Large intestine (tissue), 3 donors: Measurements from ENCODE around the gene SEPTIN3. TPM values are rescaled to one million over a fixed set of nuclear protein-coding genes. Genes with fewer than 3 reads are reported as not detected.

Experiments used
- DNase-seq, 2 donors: peaks; one replicate each; pipeline versions ENCODE4 v3.0.0 to v3.0.0-alpha.2; 2013
- H3K27ac ChIP-seq: one replicate; pipeline ENCODE4 v1.5.1; 2013; ENCODE audit warnings: low read length
- H3K27me3 ChIP-seq: 2 replicates; pipeline ENCODE4 v1.6.1; 2013; ENCODE audit warnings: low read length; ENCODE audit not compliant: control insufficient read depth, insufficient read depth
- H3K36me3 ChIP-seq: 2 replicates; pipeline ENCODE4 v1.6.1; 2013; ENCODE audit warnings: low read length; ENCODE audit not compliant: control insufficient read depth, insufficient read depth
- H3K4me1 ChIP-seq: one replicate; pipeline ENCODE4 v1.6.1; 2013; ENCODE audit warnings: low read length; ENCODE audit not compliant: control insufficient read depth, insufficient read depth
- H3K4me3 ChIP-seq: one replicate; pipeline ENCODE4 v1.5.1; 2013; ENCODE audit warnings: low read length
- H3K9me3 ChIP-seq: one replicate; pipeline ENCODE4 v1.6.1; 2013; ENCODE audit warnings: mild to moderate bottlenecking, low read depth, low read length, moderate library complexity; ENCODE audit not compliant: control insufficient read depth
- WGBS: methylation state at CpG from one replicate; pipeline ENCODE4 v1.1.5; 2013; ENCODE audit warnings: low lambda C conversion rate; ENCODE audit not compliant: insufficient coverage; 5-methylcytosine and 5-hydroxymethylcytosine counted together
- polyA plus RNA-seq: library from polyadenylated mRNA; unstranded; fragments of 120-200 nt; gene quantifications from one replicate; pipeline ENCODE4 v1.2.1, GENCODE V29; 2013

The SEPTIN3 gene
- polyA plus RNA-seq, 1 donor: 5.1 TPM

DNA sequence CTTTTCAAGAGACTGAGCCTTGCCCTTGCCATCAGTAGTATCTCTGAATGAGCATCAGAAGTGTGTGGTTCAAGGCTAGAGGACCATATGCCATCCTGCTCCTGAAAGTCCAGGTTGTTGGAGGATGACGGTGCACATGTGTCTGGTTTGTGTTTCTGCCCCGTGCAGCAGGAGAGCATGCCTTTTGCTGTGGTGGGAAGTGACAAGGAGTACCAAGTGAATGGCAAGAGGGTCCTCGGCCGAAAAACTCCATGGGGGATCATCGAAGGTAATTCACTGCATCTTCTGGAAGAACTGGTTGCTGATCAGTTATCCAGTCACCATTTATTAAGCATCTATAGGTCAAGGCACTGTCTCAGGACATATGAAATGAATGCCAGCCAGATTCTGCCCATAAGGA is 23.3 kb downstream of the SEPTIN3 start:
- Histone ChIP-seq H3K4me3 (no peak overlapping the region), H3K9me3 (no peaks in the 10 kb centered on the region), H3K27ac (no peak overlapping the region), H3K36me3 (no peaks in the 10 kb centered on the region), H3K27me3 (peaks cover 4% of the 10 kb centered on the region), H3K4me1 (no peaks in the 10 kb centered on the region)
- DNase-seq: no peak
- no CpG with 5 or more reads among the region's 5 CpGs for WGBS

DNA sequence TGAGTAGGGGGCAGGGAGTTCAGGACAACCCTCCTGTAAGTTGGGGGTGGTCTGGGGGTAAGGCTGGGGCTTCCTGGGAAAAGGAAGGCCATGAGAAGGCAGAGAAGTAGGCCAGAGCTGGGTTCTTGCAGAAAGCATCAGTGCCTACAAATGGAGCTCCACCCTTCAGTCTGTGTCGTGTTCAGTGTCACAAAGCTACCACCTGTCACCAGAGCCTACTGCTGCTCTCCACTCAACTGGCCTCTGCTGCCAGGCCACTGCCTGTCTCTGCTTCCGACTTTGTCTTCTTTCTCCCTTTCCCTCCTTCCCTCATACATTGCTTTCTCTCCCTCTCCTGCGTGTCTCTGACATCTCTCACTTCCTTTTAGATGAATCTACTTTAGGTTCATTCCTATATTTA is 26.0 kb downstream of the SEPTIN3 start:
- Histone ChIP-seq H3K36me3 (no peaks in the 10 kb centered on the region), H3K27ac (no peak overlapping the region), H3K27me3 (peaks cover 4% of the 10 kb centered on the region), H3K4me1 (peaks cover 4% of the 10 kb centered on the region), H3K4me3 (no peak overlapping the region), H3K9me3 (peaks cover 6% of the 10 kb centered on the region)
- DNase-seq: no peak
- 83% methylated on average over 2 of the region's 3 CpGs for WGBS

DNA sequence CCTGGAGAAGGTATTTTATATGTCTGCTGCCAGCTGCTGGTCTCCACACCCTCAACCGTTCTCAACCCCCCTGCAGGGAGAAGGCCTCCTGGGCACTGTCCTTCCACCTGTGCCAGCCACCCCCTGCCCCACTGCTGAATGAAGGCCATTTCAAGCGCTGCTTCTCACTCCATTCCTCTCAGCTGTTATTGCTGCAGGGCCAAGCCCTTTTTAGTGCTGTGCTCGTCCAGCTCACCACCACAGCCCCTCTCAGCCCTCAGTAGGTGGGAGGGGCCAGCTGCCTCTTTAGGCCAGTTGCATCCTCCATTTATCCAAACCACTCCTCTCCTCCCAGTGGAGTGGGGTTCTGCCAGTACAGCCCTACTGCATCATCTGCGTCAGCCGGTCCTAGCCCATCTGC is 27.6 kb downstream of the SEPTIN3 start:
- no peak for DNase-seq
- H3K9me3 ChIP-seq: peaks cover 6% of the 10 kb centered on the region
- peaks cover 4% of the 10 kb centered on the region for H3K4me1 ChIP-seq
- no peak overlapping the region for H3K27ac ChIP-seq
- no peak overlapping the region for H3K4me3 ChIP-seq
- H3K36me3 ChIP-seq: no peaks in the 10 kb centered on the region
- peaks cover 4% of the 10 kb centered on the region for H3K27me3 ChIP-seq
- WGBS: no CpG with 5 or more reads among the region's 5 CpGs

DNA sequence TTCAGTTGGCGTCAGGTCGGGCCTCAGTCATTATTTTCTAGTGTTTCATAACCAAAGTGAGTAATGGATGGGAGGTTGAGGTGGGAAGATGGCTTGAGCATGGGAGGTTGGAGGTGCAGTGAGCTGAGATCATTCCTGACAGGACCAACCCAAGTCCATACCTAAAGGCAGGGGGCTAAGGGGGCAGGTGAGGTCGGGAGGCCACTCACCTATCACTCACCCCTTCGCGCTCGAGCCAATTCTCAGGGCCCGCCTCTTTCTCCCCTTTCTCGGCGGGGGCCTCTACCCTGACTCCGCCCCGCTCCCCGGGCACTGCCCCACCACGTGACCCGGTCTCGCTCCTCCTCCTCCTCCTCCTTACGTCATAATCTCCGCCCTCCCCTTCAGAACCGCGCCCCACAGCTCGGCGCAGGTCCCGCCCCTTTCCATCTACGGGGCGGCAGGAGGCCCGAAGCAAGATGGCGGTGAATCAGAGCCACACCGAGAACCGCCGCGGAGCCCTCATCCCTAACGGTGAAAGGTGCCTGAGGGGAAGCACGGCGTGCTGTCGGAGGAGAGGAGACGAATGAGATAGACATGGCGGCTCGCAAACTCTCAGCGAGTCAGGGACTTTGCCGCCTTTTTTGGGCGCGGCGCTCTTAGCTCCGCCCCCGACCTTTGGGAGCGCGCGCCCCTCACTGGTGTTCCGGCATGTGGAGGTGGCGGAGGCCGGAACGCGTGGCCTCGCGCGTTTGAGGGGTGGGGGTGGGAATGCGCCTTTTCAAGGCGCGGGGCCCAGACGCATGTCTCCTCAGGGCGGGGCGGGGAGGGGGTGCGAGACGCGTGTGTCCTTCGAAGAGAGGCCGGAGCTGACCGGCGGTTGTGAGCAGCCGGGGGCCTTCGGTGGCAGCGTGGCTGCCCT is 29.4 kb downstream of the SEPTIN3 start, which contains the start of gene WBP2NL:
TSS of gene WBP2NL (plus strand) at position 428 of the 901 bp plus-strand sequence. CDS start at position 459, 31 bp downstream.
- Histone ChIP-seq H3K27ac (no peak within 1 kb of the TSS), H3K4me3 (peak within 1 kb of the TSS; percentile 68)

DNA sequence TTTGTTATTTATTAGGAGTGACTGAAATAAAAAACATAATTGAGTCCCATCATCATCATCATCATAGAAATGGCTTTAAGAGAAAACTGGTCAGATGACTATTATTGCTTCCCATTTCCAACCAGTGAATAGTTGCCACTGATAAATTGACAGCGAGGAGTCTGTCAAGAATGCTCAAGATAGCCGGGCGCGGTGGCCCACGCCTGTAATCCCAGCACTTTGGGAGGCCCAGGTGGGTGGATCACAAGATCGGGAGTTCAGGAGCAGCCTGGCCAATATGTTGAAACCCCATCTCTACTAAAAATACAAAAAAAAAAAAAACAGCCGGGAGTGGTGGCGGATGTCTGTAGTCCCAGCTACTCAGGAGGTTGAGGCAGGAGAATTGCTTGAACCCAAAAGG is 31.2 kb downstream of the SEPTIN3 start:
- H3K27ac ChIP-seq: no peak overlapping the region
- H3K4me3 ChIP-seq: no peak overlapping the region
- DNase-seq: no peak
- H3K36me3 ChIP-seq: no peaks in the 10 kb centered on the region
- peaks cover 4% of the 10 kb centered on the region for H3K27me3 ChIP-seq
- peaks cover 4% of the 10 kb centered on the region for H3K4me1 ChIP-seq
- H3K9me3 ChIP-seq: peaks cover 6% of the 10 kb centered on the region
- no CpG with 5 or more reads among the region's 8 CpGs for WGBS

More for the DNA sequence above, 29.4 kb downstream of the SEPTIN3 start, which contains the start of gene WBP2NL:
- H3K27me3 ChIP-seq: peaks cover 4% of the 10 kb centered on the region
- H3K4me1 ChIP-seq: peaks cover 4% of the 10 kb centered on the region
- H3K9me3 ChIP-seq: peaks cover 6% of the 10 kb centered on the region
- peak; percentile 90 for DNase-seq
- no peaks in the 10 kb centered on the region for H3K36me3 ChIP-seq
- no CpG with 5 or more reads among the region's 71 CpGs for WGBS

DNA sequence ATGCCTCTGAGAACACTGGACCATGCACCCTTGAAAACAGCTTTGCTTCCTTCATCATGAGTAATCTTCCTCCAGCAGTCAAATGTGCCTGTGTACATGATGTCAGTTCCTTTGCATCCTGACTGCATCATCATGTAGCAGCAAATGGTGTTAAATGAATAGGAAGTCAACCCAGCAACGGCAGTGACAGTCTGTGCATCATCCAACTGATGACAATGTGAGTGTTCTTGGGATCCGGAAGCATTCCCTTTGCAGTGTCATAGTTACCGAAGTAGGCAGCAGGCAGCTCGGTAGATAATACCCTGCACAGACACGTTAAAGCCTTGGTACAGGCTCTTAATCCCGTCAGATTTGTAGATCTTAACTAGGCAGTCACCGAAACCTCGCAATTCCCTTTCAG is 31.9 kb downstream of the SEPTIN3 start:
- no CpG with 5 or more reads among the region's 8 CpGs for WGBS
- peaks cover 4% of the 10 kb centered on the region for H3K4me1 ChIP-seq
- peaks cover 4% of the 10 kb centered on the region for H3K27me3 ChIP-seq
- H3K9me3 ChIP-seq: peaks cover 6% of the 10 kb centered on the region
- DNase-seq: no peak
- no peak overlapping the region for H3K4me3 ChIP-seq
- no peaks in the 10 kb centered on the region for H3K36me3 ChIP-seq
- H3K27ac ChIP-seq: no peak overlapping the region

DNA sequence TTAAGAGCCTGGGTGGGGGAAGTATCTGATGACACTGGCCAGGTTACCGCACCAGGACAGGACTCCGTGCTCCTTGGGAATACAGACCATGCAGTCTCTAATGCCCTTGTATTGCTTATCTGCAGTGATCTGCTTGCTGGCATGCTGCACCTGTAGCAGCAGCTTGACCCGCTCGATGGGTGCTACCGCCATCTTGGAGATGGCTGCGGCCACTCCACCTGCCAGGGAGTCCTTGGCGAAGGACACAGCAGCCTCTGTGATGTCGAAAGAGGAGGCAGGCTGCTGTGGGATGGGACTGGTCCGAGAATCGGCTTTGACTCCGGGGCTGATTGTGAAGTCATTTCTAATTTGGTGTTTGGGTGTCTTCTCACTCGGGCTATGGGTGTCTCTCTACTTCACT is 32.5 kb downstream of the SEPTIN3 start:
- no peak for DNase-seq
- 100% methylated on average over 1 of the region's 12 CpGs for WGBS
- peaks cover 4% of the 10 kb centered on the region for H3K4me1 ChIP-seq
- H3K27ac ChIP-seq: no peak overlapping the region
- H3K36me3 ChIP-seq: no peaks in the 10 kb centered on the region
- peaks cover 6% of the 10 kb centered on the region for H3K9me3 ChIP-seq
- no peak overlapping the region for H3K4me3 ChIP-seq
- H3K27me3 ChIP-seq: peaks cover 4% of the 10 kb centered on the region

DNA sequence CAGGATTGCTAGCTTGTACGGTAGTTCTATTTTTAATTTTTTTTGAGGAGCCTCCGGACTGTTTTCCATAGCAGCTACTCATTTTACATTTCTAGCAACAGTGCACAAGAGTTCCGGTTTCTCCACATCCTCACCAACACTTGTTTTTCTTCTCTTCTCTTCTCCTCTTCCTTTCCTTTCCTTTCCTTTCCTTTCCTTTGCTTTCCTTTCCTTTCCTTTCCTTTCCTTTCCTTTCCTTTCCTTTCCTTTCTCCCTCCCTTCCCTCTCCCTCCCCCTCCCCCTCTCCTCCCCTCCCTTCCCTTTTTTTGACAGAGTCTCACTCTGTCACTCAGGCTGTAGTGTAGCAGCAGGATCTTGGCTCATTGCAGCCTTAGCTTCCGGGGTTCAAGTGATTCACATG is 38.7 kb downstream of the SEPTIN3 start:
- H3K9me3 ChIP-seq: peaks cover 16% of the 10 kb centered on the region
- 80% methylated on average over 2 of the region's 4 CpGs for WGBS
- no peaks in the 10 kb centered on the region for H3K36me3 ChIP-seq
- H3K4me1 ChIP-seq: no peaks in the 10 kb centered on the region
- no peak for DNase-seq
- no peak overlapping the region for H3K27ac ChIP-seq
- no peaks in the 10 kb centered on the region for H3K27me3 ChIP-seq
- no peak overlapping the region for H3K4me3 ChIP-seq

DNA sequence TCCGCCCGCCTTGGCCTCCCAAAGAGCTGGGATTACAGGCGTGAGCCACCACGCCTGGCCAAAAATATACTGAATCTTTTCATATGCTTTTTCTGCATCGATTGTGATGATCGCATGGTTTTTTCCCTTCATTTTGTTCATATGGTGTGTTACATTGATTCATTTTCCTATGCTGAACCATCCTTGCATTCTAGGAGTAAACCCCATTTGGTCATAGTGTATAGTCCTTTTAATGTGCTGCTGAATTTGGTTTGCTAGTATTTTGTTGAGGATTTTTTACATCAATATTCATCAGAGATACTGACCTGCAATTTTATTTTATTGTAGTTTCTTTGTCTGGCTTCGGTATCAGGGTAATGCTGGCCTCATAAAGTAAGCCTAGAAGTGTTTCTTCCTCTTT is 41.5 kb downstream of the SEPTIN3 start:
- no peaks in the 10 kb centered on the region for H3K4me1 ChIP-seq
- 92% methylated on average over 2 of the region's 7 CpGs for WGBS
- no peak overlapping the region for H3K4me3 ChIP-seq
- H3K27me3 ChIP-seq: no peaks in the 10 kb centered on the region
- no peak overlapping the region for H3K27ac ChIP-seq
- peaks cover 16% of the 10 kb centered on the region for H3K9me3 ChIP-seq
- DNase-seq: no peak
- no peaks in the 10 kb centered on the region for H3K36me3 ChIP-seq

DNA sequence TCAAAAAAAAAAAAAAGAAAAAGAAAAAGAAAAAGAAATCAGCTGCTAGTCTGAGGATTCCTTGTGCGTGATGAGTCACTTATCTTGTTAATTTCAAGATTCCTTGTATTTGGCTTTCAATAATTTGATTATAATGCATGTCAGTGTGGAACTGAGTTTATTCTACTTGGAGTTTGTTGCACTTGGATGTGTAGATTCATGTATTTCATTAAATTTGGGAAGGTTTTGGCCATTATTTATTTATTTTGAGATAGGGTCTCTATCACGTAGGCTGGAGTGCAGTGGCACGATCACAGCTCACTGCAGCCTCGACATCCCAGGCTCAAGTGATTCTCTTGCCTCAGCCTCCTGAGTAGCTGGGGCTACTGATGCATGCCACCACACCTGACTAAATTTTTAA is 44.1 kb downstream of the SEPTIN3 start:
- DNase-seq: no peak
- Histone ChIP-seq H3K27me3 (no peaks in the 10 kb centered on the region), H3K36me3 (no peaks in the 10 kb centered on the region), H3K4me3 (no peak overlapping the region), H3K27ac (no peak overlapping the region), H3K4me1 (no peaks in the 10 kb centered on the region), H3K9me3 (peaks cover 13% of the 10 kb centered on the region)
- 57% methylated on average over 1 of the region's 4 CpGs for WGBS

DNA sequence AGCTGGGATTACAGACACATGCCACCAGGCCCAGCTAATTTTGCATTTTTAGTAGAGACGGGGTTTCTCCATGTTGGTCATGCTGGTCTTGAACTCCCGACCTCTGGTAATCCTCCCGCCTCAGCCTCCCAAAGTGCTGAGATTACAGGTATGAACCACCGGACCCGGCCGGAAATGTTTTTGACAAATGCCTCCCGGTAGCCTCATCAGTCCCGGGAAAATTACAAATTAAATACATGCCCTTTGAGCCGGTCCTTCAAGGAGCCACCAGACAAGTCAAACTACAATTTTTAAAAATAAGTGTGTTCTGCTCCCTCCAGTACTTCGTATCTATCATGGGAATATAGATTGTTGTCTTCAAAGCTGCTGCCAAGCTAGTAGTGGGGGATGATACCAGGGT is 46.9 kb downstream of the SEPTIN3 start:
- no peak overlapping the region for H3K27ac ChIP-seq
- WGBS: 60% methylated on average over 1 of the region's 10 CpGs
- no peaks in the 10 kb centered on the region for H3K36me3 ChIP-seq
- no peaks in the 10 kb centered on the region for H3K4me1 ChIP-seq
- DNase-seq: no peak
- H3K9me3 ChIP-seq: peaks cover 8% of the 10 kb centered on the region
- no peak overlapping the region for H3K4me3 ChIP-seq
- no peaks in the 10 kb centered on the region for H3K27me3 ChIP-seq
